GM19467 (cell line): ENCODE results near the gene IGFN1.

Source experiments
- ATAC-seq: cut with Tn5 transposase; IDR thresholded peaks from one replicate; pipeline ENCODE4 v1.9.1; 2021; ENCODE audit warnings: mild to moderate bottlenecking, moderate library complexity; ENCODE audit not compliant: unreplicated experiment

IGFN1 gene

GRCh38 chr1:201261771-201262547 lies 71.3 kb downstream of the IGFN1 start:
- no peak for ATAC-seq

- no peak for ATAC-seq
Measured at GRCh38 chr1:201262963-201263608, 72.5 kb downstream of the IGFN1 start.

- ATAC-seq, result no peak
Measured at GRCh38 chr1:201264072-201264471, 73.4 kb downstream of the IGFN1 start.

GRCh38 chr1:201264554-201264953 lies 73.9 kb downstream of the IGFN1 start:
- ATAC-seq, result no peak

GRCh38 chr1:201265756-201266155 lies 75.1 kb downstream of the IGFN1 start:
- no peak for ATAC-seq

GRCh38 chr1:201266276-201266675 lies 75.7 kb downstream of the IGFN1 start:
- ATAC-seq, result no peak

- ATAC-seq, result no peak
Measured at GRCh38 chr1:201266774-201267173, 76.2 kb downstream of the IGFN1 start.

GRCh38 chr1:201267481-201268229 lies 77.0 kb downstream of the IGFN1 start:
- no peak for ATAC-seq

GRCh38 chr1:201268604-201269151 lies 78.1 kb downstream of the IGFN1 start:
- ATAC-seq, result no peak

- ATAC-seq, result no peak
Measured at GRCh38 chr1:201269281-201269680, 78.7 kb downstream of the IGFN1 start.

- no peak for ATAC-seq
Measured at GRCh38 chr1:201269900-201270410, 79.3 kb downstream of the IGFN1 start.

- no peak for ATAC-seq
Measured at GRCh38 chr1:201270616-201271390, 80.2 kb downstream of the IGFN1 start.

- no peak for ATAC-seq
Measured at GRCh38 chr1:201272799-201273198, 82.2 kb downstream of the IGFN1 start.

- ATAC-seq, result no peak
Measured at GRCh38 chr1:201274616-201275252, 84.1 kb downstream of the IGFN1 start.

GRCh38 chr1:201275253-201275666 lies 84.6 kb downstream of the IGFN1 start:
- ATAC-seq, result no peak

GRCh38 chr1:201276891-201277290 lies 86.3 kb downstream of the IGFN1 start:
- no peak for ATAC-seq

GRCh38 chr1:201277441-201277840 lies 86.8 kb downstream of the IGFN1 start:
- no peak for ATAC-seq
